Suprapubic skin (tissue), 4 donors: Measurements from ENCODE around the gene APOL1.

Experiments used
- CTCF ChIP-seq, 2 donors: fragments of 200-600 bp in 1 of 2; fragments of 450-650 bp in 1 of 2; sonication (generic) in 1 of 2; IDR thresholded peaks; one replicate each; pipeline ENCODE4 v1.5.1; 2016 to 2019; ENCODE audit warnings: antibody characterized with exemption in 2 of 2, mild to moderate bottlenecking in 1 of 2, moderate library complexity in 1 of 2
- POLR2A ChIP-seq, 2 donors: fragments of 450-650 bp; IDR thresholded peaks; one replicate each; pipeline ENCODE4 v1.6.1; 2017; ENCODE audit warnings: antibody characterized with exemption in 2 of 2, mild to moderate bottlenecking in 2 of 2, moderate library complexity in 2 of 2
- POLR2AphosphoS5 ChIP-seq, 3 donors: sonication (generic); formaldehyde crosslinking; IDR thresholded peaks; one replicate each; pipeline ENCODE4 v1.6.1; 2017; ENCODE audit warnings: antibody characterized with exemption in 3 of 3

- TF ChIP-seq CTCF (IDR thresholded peaks at IDR 0.05), result no peak
- TF ChIP-seq POLR2A (IDR thresholded peaks at IDR 0.05), result no peak
- no peak for TF ChIP-seq POLR2AphosphoS5 (IDR thresholded peaks at IDR 0.05)
Measured at GRCh38 chr22:36234213-36234612, 18.7 kb upstream of the APOL1 start.
